Raji (cell line): Measurements from ENCODE around the gene RPN2.

ENCODE experiments used
- POLR2A ChIP-seq: IDR thresholded peaks from 2 replicates; pipeline ENCODE4 v1.6.1; 2011; ENCODE audit warnings: low read depth, low read length, control low read depth; ENCODE audit not compliant: insufficient read depth

The RPN2 gene

GRCh38 chr20:37280403-37280802 is 101.3 kb downstream of the RPN2 start:
- TF ChIP-seq POLR2A, result no peak

DNA sequence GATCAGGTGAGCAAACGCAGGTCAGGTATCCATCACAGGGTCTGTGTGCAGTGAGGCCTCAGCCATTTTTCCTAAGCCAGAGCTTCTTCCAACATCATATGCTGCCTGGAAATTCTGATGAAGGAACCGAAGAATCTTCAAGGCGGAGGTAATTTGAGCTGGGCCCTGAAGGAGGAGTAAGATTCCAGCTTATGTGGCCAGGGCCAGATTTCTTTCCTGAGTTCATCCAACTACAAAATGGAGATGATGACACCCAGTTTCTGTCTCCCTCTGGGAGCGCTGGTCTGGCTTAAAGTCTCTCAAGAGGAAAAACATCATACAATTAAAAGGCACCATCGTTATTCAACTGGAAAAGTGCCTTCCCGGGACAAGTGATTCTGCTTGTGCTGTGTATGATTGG is 103.4 kb downstream of the RPN2 start:
- no peak for TF ChIP-seq POLR2A

DNA sequence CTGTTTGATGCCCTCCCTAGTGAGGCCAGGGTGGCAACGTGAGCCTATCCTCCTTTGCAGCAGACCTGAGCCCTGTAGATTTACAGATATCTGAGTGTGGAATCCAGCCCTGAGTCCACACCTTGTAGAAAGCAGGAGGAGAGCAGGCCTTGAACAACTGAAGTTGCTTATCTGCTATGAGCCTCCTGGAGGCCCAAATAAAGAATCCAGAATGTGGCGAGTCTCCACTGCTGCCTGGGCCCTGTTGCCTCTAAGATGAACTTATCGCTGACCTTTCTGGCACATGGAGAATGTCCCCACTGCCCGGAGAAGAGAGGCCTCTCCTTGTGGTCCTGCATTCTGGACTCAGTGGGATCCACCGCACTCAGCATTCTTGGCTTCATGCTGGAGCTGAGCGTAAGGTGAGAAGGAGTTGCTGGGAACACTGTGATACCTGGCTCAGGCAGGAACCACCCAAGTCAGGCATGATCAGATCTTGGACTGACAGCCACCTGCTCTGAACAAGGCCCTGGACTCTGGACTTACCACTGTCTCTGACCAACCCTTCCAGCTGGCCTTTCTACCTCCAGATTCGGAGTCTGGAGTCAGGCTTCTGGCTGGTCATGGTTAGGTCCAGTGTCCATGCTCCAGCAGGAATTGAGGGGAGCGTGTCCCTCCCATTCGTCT is 104.5 kb downstream of the RPN2 start:
- TF ChIP-seq POLR2A, result no peak

GRCh38 chr20:37284691-37285161 is 105.6 kb downstream of the RPN2 start:
- no peak for TF ChIP-seq POLR2A

- TF ChIP-seq POLR2A, result no peak
These were observed 106.7 kb downstream of the RPN2 start for GRCh38 chr20:37285664-37286374.

DNA sequence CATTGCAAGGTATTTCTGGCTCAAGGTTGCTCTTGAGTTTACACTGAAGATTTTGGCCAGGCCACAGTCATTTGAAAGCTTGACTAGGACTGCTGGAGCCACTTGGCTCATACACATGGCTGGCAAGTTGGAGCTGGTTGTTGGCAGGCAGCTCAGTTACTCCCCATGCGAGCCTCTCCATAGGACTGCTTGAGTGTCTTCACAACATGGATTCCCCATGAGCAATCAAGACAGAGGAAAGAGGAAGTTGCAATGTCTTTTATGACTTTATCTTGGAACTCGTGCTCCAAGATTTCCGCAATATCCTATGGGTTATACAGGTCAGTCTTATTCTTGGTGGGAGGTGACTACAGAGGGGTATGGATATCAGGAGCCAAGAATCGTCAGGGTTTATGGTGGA is 109.0 kb downstream of the RPN2 start:
- no peak for TF ChIP-seq POLR2A

GRCh38 chr20:37290158-37290810 is 111.2 kb downstream of the RPN2 start:
- no peak for TF ChIP-seq POLR2A
